Panc1 (cell line): ENCODE data around the gene LRP11. TPM values are rescaled to one million over a fixed set of nuclear protein-coding genes. Genes with fewer than 3 reads are reported as not detected.

Experiments
- ATAC-seq: fragments of 200-7000 bp; cut with Tn5 transposase; 2 replicates; pipeline ENCODE4 v1.9.1; 2020; ENCODE audit warnings: mild to moderate bottlenecking, moderate library complexity
- BruUV-seq: library from RNA; stranded (reverse); fragments of 400-500 nt; replicated peaks from 2 replicates; lab custom pipeline; 2021; lab: Mats Ljungman, UMichigan
- CTCF ChIA-PET: fragments of 300-600 bp; sonication (Branson Sonifier 250); formaldehyde crosslinking; loops from one replicate; lab custom pipeline; 2022; ENCODE audit warnings: antibody characterized with exemption; lab: Charles Lee
- POLR2A ChIA-PET: fragments of 300-600 bp; sonication (Branson Sonifier 250); formaldehyde crosslinking; loops from one replicate; lab custom pipeline; 2022; ENCODE audit warnings: antibody characterized with exemption; lab: Charles Lee
- DNase-seq: peaks from one replicate; pipeline ENCODE4 v3.0.0-alpha.2; 2010; ENCODE audit warnings: low read depth, low spot score
- H3K27ac ChIP-seq: 2 replicates; pipeline ENCODE4 v1.5.1; 2011; ENCODE audit warnings: mild to moderate bottlenecking, low read length, inconsistent platforms
- H3K27me3 ChIP-seq: fragments of 200-500 bp; sonication (Bioruptor generic); 2 replicates; pipeline ENCODE4 v1.6.0; 2014; ENCODE audit warnings: low read length, inconsistent platforms; ENCODE audit not compliant: control insufficient read depth, insufficient read depth
- H3K36me3 ChIP-seq: fragments of 200-500 bp; sonication (Bioruptor generic); 2 replicates; pipeline ENCODE4 v1.5.1; 2014; ENCODE audit warnings: inconsistent platforms, mild to moderate bottlenecking, low read length, moderate library complexity; ENCODE audit not compliant: control insufficient read depth, insufficient read depth
- H3K4me1 ChIP-seq: 2 replicates; pipeline ENCODE4 v1.5.1; 2011; ENCODE audit warnings: inconsistent platforms, mild to moderate bottlenecking, low read length, moderate library complexity; ENCODE audit not compliant: control insufficient read depth, insufficient read depth
- H3K4me3 ChIP-seq, 2 experiments: 2 replicates each; pipeline ENCODE4 v1.5.1; 2011 to 2012; ENCODE audit warnings: low read depth in 2 of 2, low read length in 2 of 2, mild to moderate bottlenecking in 2 of 2, inconsistent platforms in 1 of 2, moderate library complexity in 1 of 2
- H3K9me3 ChIP-seq: fragments of 200-500 bp; sonication (Bioruptor generic); 2 replicates; pipeline ENCODE4 v1.5.1; 2014; ENCODE audit warnings: low read depth, mild to moderate bottlenecking, inconsistent platforms, low read length, moderate library complexity; ENCODE audit not compliant: control insufficient read depth, insufficient read depth
- POLR2AphosphoS5 ChIP-seq: IDR thresholded peaks from 2 replicates; pipeline ENCODE4 v1.6.1; 2012; ENCODE audit warnings: mild to moderate bottlenecking, low read depth, low read length, moderate library complexity
- SIN3A ChIP-seq: IDR thresholded peaks from 2 replicates; pipeline ENCODE4 v1.6.1; 2012; ENCODE audit warnings: low read depth, mild to moderate bottlenecking, low read length, moderate library complexity, borderline replicate concordance; ENCODE audit not compliant: insufficient read depth
- TCF7L2 ChIP-seq: IDR thresholded peaks from 2 replicates; pipeline ENCODE4 v1.6.1; 2011; ENCODE audit warnings: mild to moderate bottlenecking, low read depth, low read length, inconsistent platforms
- in situ Hi-C: cut with HindIII; loops from 2 replicates; pipeline ENCODE4 v1.10.0; 2016; ENCODE audit warnings: low sequenced_read_pairs, low pct_unique_long_range_greater_than_20kb
- intact Hi-C: fragments of 100-400 bp; cut with micrococcal nuclease; formaldehyde crosslinking; loops from one replicate; pipeline ENCODE4 v1.10.0; 2022; ENCODE audit not compliant: unreplicated experiment
- total RNA-seq: library from RNA; stranded (reverse); gene quantifications from one replicate; pipeline ENCODE4 v1.2.1, GENCODE V29; 2021; ENCODE audit not compliant: unreplicated experiment
- TF ChIP-seq, protein P1 (sequence below), 2 experiments: IDR thresholded peaks; 2 replicates each; pipeline ENCODE4 v1.6.1; 2011 to 2012; ENCODE audit warnings: low read depth in 2 of 2, control low read depth in 1 of 2, low read length in 1 of 2, mild to moderate bottlenecking in 1 of 2, moderate library complexity in 1 of 2; ENCODE audit not compliant: insufficient read depth in 1 of 2
- TF ChIP-seq, protein P2 (sequence below): fragments of 450-650 bp; IDR thresholded peaks from 2 replicates; pipeline ENCODE4 v1.5.1; 2017; ENCODE audit warnings: mild to moderate bottlenecking

Gene LRP11
- total RNA-seq, 1 experiment from 2014 or later: 151 TPM

DNA sequence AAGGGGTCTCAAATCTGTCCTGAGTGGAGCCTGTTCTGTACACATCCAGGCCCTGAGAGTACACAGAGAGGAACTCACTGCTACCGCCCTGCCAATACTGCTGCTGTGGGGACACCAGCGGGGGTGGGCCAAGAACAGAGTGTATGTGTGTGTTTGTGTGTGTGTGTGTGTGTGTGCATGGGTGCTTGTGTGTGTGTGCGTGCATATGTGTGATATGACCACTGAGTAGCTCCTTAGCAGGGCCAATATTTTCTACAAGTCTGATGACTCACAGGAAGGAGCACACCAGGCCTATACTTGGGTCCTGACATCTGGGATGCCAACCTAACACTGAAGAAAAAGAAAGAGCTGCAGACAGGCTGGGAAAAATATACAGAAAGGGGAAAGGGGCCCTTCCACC lies 32.3 kb upstream of the LRP11 start:
- no peak for ATAC-seq
- Histone ChIP-seq H3K27me3 (no peaks in the 10 kb centered on the region), H3K4me1 (peaks cover 38% of the 10 kb centered on the region), H3K4me3 (no peak overlapping the region), H3K27ac (peak overlapping the region; percentile 88), H3K36me3 (no peaks in the 10 kb centered on the region), H3K9me3 (no peaks in the 10 kb centered on the region)
- in situ Hi-C loops: no loop called here
- ChIA-PET CTCF (no interaction called here), POLR2A (interaction anchor here (0.6 kb wide), 1 partner anchor 34 kb away, joined by 3 read pairs; no protein-coding TSS in a partner anchor)
- DNase-seq: no peak
- TF ChIP-seq, protein P1, sequence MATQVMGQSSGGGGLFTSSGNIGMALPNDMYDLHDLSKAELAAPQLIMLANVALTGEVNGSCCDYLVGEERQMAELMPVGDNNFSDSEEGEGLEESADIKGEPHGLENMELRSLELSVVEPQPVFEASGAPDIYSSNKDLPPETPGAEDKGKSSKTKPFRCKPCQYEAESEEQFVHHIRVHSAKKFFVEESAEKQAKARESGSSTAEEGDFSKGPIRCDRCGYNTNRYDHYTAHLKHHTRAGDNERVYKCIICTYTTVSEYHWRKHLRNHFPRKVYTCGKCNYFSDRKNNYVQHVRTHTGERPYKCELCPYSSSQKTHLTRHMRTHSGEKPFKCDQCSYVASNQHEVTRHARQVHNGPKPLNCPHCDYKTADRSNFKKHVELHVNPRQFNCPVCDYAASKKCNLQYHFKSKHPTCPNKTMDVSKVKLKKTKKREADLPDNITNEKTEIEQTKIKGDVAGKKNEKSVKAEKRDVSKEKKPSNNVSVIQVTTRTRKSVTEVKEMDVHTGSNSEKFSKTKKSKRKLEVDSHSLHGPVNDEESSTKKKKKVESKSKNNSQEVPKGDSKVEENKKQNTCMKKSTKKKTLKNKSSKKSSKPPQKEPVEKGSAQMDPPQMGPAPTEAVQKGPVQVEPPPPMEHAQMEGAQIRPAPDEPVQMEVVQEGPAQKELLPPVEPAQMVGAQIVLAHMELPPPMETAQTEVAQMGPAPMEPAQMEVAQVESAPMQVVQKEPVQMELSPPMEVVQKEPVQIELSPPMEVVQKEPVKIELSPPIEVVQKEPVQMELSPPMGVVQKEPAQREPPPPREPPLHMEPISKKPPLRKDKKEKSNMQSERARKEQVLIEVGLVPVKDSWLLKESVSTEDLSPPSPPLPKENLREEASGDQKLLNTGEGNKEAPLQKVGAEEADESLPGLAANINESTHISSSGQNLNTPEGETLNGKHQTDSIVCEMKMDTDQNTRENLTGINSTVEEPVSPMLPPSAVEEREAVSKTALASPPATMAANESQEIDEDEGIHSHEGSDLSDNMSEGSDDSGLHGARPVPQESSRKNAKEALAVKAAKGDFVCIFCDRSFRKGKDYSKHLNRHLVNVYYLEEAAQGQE (IDR thresholded peaks at IDR 0.05; ENCODE audit: insufficient read depth in 1 of 2, low read depth in 2 of 2, low read length in 1 of 2): no peak
- no peak for TF ChIP-seq POLR2AphosphoS5
- no peak for TF ChIP-seq TCF7L2
- no peak for TF ChIP-seq SIN3A
- TF ChIP-seq, protein P2, sequence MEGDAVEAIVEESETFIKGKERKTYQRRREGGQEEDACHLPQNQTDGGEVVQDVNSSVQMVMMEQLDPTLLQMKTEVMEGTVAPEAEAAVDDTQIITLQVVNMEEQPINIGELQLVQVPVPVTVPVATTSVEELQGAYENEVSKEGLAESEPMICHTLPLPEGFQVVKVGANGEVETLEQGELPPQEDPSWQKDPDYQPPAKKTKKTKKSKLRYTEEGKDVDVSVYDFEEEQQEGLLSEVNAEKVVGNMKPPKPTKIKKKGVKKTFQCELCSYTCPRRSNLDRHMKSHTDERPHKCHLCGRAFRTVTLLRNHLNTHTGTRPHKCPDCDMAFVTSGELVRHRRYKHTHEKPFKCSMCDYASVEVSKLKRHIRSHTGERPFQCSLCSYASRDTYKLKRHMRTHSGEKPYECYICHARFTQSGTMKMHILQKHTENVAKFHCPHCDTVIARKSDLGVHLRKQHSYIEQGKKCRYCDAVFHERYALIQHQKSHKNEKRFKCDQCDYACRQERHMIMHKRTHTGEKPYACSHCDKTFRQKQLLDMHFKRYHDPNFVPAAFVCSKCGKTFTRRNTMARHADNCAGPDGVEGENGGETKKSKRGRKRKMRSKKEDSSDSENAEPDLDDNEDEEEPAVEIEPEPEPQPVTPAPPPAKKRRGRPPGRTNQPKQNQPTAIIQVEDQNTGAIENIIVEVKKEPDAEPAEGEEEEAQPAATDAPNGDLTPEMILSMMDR: no peak
- BruUV-seq: no TSS peak
- intact Hi-C loops: no loop called here

DNA sequence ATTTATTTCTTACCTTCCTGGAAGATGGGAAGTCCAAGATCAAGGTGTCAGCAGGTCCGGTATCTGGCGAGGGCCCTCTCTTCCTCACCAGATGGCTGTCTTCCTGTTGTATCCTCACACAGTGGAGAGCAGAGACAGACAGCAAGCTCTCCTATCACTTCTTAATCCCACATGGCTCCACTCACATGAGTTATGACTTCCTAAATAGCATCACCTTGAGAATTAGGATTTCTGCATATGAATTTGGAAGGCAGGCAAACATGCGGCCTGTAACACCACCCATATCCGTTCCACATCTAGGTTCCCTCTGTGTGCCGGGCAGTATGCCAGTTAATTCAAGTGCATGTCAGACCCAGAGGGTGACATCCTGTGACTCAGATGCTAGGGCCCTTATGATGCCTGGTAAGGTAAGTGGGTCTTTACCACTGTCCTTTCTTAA lies 31.7 kb upstream of the LRP11 start:
- ChIA-PET POLR2A (no interaction called here), CTCF (interaction anchor here (0.6 kb wide), 1 partner anchor 349 kb away, joined by 7 read pairs; no protein-coding TSS in a partner anchor)
- TF ChIP-seq SIN3A (no peak), TCF7L2 (no peak), POLR2AphosphoS5 (no peak)
- TF ChIP-seq, protein P2: no peak
- TF ChIP-seq, protein P1 (IDR thresholded peaks at IDR 0.05; ENCODE audit: insufficient read depth in 1 of 2, low read depth in 2 of 2, low read length in 1 of 2): no peak
- ATAC-seq (peak; percentile 67), DNase-seq (no peak)
- Histone ChIP-seq H3K36me3 (no peaks in the 10 kb centered on the region), H3K27ac (peak overlapping the region; percentile 88), H3K9me3 (no peaks in the 10 kb centered on the region), H3K27me3 (no peaks in the 10 kb centered on the region), H3K4me1 (peaks cover 38% of the 10 kb centered on the region), H3K4me3 (no peak overlapping the region)
- intact Hi-C loops (no loop called here), in situ Hi-C loops (no loop called here)
- no TSS peak for BruUV-seq
